GM21447 (cell line): ENCODE data around the gene KCNQ5.
A peak's percentile ranks its signal among the peaks of the same experiment; 100 is the strongest.

Source experiments
- ATAC-seq: cut with Tn5 transposase; IDR thresholded peaks from one replicate; pipeline ENCODE4 v1.9.1; 2021; ENCODE audit not compliant: unreplicated experiment

The KCNQ5 gene

GRCh38 chr6:73086726-73087125 lies 464.9 kb downstream of the KCNQ5 start:
- ATAC-seq, result no peak

DNA sequence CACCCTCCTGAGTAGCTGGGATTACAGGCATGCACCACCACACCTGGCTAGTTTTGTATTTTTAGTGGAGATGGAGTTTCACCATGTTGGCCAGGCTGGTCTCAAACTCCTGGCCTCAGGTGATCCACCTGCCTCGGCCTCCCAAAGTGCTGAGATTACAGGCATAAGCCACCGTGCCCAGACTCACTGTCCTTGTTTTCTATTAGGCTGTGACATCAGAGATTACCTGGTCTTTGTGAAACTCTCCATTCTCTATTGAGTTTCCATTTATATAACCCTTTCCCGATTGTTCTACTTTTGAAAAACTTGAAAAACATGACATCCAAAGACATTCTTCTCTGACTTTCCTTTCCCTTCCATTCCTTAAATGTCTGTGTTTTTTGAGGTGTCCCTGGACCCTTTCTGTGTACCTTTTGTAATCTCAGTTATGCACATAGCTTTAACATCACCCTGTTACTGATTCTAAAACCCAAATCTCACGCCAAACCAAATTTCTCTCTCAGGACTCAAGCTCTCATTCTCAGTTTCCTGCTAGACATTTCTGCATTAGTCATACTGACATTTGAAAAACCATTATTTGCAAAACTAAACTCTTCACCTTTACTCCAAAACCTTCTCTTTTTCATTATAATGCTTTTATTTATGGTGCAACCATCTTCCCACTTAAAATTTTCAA lies 466.4 kb downstream of the KCNQ5 start:
- peak; percentile 69 for ATAC-seq

GRCh38 chr6:73104921-73105320 lies 483.1 kb downstream of the KCNQ5 start:
- no peak for ATAC-seq

GRCh38 chr6:73107016-73107415 lies 485.2 kb downstream of the KCNQ5 start:
- no peak for ATAC-seq

- ATAC-seq, result no peak
Observed at GRCh38 chr6:73108949-73109348, 487.1 kb downstream of the KCNQ5 start.

DNA sequence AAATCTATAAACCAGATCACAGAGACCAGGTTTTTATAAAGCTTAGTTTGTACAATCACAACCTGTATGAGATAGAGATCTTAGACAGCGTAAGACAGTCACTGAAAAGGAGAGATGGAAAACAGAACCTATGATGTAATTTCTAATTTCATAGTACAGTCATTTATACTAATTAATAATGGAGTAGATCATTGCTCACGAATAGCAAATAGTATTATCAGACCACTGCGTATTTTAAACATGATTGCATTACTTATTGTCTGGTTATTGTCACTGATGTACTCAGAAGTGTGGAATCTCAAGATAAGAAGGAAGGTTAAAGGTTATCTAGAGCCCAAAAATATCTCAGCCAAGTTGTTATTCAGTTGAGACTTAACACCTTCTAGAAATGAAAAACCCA lies 487.8 kb downstream of the KCNQ5 start:
- ATAC-seq, result no peak

- no peak for ATAC-seq
Observed at GRCh38 chr6:73116330-73116729, 494.5 kb downstream of the KCNQ5 start.

GRCh38 chr6:73121421-73121993 lies 499.6 kb downstream of the KCNQ5 start:
- ATAC-seq, result no peak

DNA sequence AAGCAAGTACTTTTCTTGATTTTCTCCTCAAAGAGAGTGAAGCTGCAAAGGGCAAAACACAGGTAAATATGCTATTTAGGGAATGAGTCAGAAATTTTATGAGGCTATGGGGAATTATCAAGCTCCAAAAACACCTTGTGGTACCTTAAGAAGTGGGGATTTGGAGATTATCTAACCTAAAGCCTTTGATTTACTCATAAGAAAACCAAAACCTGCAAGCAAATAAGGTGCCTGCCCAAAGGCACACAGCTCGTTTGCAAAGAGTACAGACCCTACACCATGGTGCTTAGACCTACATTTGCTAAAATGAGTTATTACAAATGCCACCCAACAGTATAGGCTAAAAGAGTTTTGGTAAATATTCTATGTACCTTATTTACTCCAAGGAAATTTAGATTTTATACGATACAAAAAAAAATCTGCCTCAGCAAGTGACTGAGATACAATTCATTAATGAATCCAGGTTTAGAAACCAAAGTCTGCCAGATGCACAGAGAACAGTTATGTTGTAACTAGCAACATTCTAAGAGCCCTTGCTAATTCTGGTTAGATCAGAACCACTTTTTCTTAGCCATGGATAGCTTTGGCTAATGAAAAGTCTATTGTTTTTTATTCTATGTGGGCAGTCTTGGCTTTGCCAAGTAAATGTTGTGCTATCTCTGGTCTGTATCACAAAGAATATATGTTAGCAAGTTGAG lies 501.9 kb downstream of the KCNQ5 start:
- ATAC-seq, result peak; percentile 73

GRCh38 chr6:73129653-73130443 lies 508.0 kb downstream of the KCNQ5 start:
- peak; percentile 95 for ATAC-seq

DNA sequence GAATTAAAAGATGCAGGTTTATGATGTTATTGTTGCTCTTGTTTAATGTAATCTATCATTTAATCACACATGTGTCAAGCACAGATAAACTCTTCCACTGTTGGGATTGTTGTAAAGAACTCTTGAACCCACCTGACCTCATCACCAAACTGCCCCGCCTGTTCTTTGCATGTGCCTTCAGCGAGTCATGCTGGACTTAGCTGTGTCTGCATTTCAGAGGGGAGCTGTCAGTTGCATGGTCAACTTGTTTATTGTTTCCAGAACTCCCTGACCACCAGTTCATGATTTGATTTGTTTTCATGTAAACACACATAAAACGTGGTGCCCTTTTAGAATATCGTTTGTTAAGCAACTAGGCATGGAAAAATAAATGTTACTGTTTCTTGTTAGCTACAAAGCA lies 509.8 kb downstream of the KCNQ5 start:
- ATAC-seq, result no peak

DNA sequence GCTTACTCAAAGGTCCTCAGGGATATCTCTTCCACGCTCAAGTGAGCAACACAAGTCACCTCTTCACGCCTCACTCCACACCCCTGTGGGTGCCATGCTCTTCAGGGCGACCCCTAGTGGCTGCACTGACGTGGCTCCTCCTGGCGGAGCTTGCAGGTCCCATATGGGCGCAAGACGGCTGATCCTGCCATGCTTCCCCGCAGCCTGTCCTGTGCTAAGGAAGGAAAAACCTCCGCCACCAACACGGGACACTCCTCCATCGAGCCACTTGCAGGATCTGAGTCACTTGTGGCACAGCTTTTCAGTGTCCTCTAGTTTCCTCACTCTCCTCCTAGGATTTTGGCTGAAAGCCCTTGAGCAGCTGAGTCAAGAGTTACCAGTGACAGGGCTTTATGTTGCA lies 512.7 kb downstream of the KCNQ5 start:
- no peak for ATAC-seq

- ATAC-seq, result peak; percentile 70
Observed at GRCh38 chr6:73139681-73140383, 518.0 kb downstream of the KCNQ5 start.

DNA sequence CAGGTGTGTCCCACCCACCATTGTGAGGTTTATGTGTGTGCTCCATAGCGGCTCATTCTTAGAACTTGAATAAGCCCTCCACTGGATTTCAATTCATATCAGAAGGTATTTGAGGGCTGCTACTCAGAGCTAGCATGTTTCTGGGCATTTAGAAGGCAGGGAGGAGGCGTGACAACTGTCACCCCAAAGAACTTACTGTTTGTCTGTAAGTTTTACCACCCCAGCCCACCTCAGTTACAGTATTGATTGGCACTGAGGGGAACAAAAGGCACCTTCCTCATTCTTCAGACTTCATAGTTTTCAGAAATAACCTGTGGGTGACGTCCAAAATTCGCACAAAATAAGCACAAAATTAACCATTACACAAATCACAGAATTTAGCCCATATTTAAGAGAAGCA lies 521.7 kb downstream of the KCNQ5 start:
- no peak for ATAC-seq

GRCh38 chr6:73144516-73144915 lies 522.7 kb downstream of the KCNQ5 start:
- no peak for ATAC-seq

- ATAC-seq, result peak; percentile 75
Observed at GRCh38 chr6:73145690-73146089, 523.8 kb downstream of the KCNQ5 start.

DNA sequence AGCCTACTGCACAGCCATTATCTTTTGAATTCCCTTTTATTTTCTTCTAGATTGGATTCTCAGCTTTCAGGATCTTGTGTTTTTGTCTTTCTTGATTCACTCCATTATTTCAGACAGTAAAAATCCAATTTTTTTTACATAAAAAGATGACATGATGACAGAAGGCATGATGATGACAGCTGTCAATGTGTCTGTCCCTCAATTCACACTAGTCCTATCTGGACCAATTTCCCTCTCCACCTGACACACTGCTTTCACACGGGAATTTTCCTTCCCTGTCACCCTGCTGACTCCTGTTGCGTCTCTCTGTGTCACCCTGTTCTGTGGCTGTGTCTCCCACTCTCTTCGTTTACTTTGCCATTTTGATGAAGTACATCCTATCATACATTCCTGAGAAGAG lies 529.9 kb downstream of the KCNQ5 start:
- no peak for ATAC-seq

- ATAC-seq, result no peak
Observed at GRCh38 chr6:73152556-73152955, 530.7 kb downstream of the KCNQ5 start.

GRCh38 chr6:73152966-73153757 lies 531.3 kb downstream of the KCNQ5 start:
- ATAC-seq, result no peak
